ENCODE measurements around the gene C10orf67. TPM values are rescaled to one million over a fixed set of nuclear protein-coding genes. Genes with fewer than 3 reads are reported as not detected.

C10orf67 gene
- total RNA-seq, 2 experiments from 2014 or later: not detected

- Histone ChIP-seq H3K27ac (ENCODE audit: low read depth, low read length, poor library complexity, severe bottlenecking) (no peak overlapping the region), H3K36me3 (ENCODE audit: insufficient read depth, low read length) (no peaks in the 10 kb centered on the region), H3K4me2 (ENCODE audit: low read length) (no peak overlapping the region), H3K4me3 (ENCODE audit: low read depth, low read length, poor library complexity, severe bottlenecking) (no peak overlapping the region), H3K9me2 (ENCODE audit: insufficient read depth, low read length) (no peaks in the 10 kb centered on the region), H3K4me1 (ENCODE audit: insufficient read depth, low read length, poor library complexity, severe bottlenecking) (no peaks in the 10 kb centered on the region), H3K9me3 (ENCODE audit: low read length) (no peaks in the 10 kb centered on the region), H3K79me2 (ENCODE audit: insufficient read depth, low read depth, low read length) (no peaks in the 10 kb centered on the region), H4K20me1 (ENCODE audit: insufficient read depth, low read length) (no peaks in the 10 kb centered on the region), H2AFZ (ENCODE audit: low read length) (no peak overlapping the region)
- DNase-seq (ENCODE audit: low spot score): no peak
- intact Hi-C loops (cut with micrococcal nuclease; ENCODE audit: unreplicated experiment): no loop called here
- no TSS peak for BruUV-seq (replicated peaks)
- POLR2A ChIA-PET: interaction anchor here (0.6 to 0.8 kb wide), 3 partner anchors 41 to 652 kb away, joined by 3 to 4 read pairs (median 3); no protein-coding TSS in a partner anchor
- CTCF ChIA-PET (ENCODE audit: unreplicated experiment): no interaction called here
- no peak for TF ChIP-seq CTCF (conservative IDR thresholded peaks at IDR 0.05; ENCODE audit: low read length)
- TF ChIP-seq EZH2phosphoT487 (IDR thresholded peaks at IDR 0.05; ENCODE audit: borderline replicate concordance, low read depth, low read length): no peak
Observed at GRCh38 chr10:23291551-23292334, 52.9 kb downstream of the C10orf67 start.

DNA sequence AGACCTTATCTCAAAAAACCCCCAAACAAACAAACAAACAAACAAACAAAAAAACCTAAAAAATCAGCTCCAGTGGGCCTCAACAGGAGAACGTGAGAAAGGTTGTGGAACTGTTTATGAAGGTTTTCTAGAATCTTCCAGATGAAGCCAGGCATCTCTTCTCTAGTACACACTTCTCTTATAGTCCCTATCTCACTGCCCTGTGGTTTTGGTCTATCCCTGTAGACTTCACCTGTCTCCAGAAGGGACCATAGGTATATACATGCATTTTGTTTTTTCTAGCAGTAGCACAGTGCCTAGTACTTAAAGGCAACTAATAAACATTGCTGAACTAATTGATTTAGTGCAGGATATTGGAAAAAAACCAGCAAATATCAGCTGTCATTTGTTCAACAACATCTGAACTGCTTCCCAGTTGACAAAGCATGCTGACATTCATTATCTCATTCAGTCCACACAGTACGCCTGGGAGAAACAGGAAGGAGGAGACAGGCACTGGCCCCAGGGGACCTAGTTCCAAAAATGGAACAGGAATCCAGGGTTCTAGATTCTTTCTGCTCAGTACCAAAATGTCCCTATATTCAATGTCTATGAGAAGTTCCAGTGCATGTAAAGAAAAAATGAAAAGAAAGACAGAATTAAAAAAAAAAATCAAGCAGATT is 59.8 kb downstream of the C10orf67 start:
- TF ChIP-seq EZH2phosphoT487 (IDR thresholded peaks at IDR 0.05; ENCODE audit: borderline replicate concordance, low read depth, low read length): no peak
- no peak for TF ChIP-seq CTCF (conservative IDR thresholded peaks at IDR 0.05; ENCODE audit: low read length)
- no peak overlapping the region for H3K4me3 ChIP-seq (ENCODE audit: low read depth, low read length, poor library complexity, severe bottlenecking)
- no peaks in the 10 kb centered on the region for H3K79me2 ChIP-seq (ENCODE audit: insufficient read depth, low read depth, low read length)
- POLR2A ChIA-PET: no interaction called here
- no peak overlapping the region for H2AFZ ChIP-seq (ENCODE audit: low read length)
- H3K27ac ChIP-seq (ENCODE audit: low read depth, low read length, poor library complexity, severe bottlenecking): no peak overlapping the region
- intact Hi-C loops (cut with micrococcal nuclease; ENCODE audit: unreplicated experiment): no loop called here
- H3K4me1 ChIP-seq (ENCODE audit: insufficient read depth, low read length, poor library complexity, severe bottlenecking): no peaks in the 10 kb centered on the region
- BruUV-seq (replicated peaks): no TSS peak
- no peaks in the 10 kb centered on the region for H3K36me3 ChIP-seq (ENCODE audit: insufficient read depth, low read length)
- CTCF ChIA-PET (ENCODE audit: unreplicated experiment): no interaction called here
- no peak for DNase-seq (ENCODE audit: low spot score)
- H3K4me2 ChIP-seq (ENCODE audit: low read length): no peak overlapping the region
- H4K20me1 ChIP-seq (ENCODE audit: insufficient read depth, low read length): no peaks in the 10 kb centered on the region
- H3K9me2 ChIP-seq (ENCODE audit: insufficient read depth, low read length): no peaks in the 10 kb centered on the region
- H3K9me3 ChIP-seq (ENCODE audit: low read length): no peaks in the 10 kb centered on the region

DNA sequence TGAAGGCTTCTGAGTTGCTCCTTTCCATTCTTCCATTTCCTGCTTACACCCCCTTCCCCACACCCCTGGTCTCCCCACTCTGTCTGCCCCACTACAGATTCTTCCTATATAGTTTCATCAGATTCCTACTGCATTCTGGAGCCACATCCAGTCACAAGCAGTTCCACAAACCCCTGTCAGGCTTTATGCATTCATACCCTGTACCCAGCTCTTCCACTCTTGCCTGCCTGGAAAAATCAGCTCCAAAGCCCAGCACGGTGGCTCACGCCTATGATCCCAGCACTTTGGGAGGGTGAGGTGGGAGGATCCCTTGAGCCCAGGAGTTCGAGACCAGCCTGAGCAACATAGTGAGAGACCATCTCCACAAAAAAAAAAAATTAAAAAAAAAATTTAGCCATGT is 60.4 kb downstream of the C10orf67 start:
- ChIA-PET POLR2A (interaction anchor here (0.7 kb wide), 2 partner anchors 158 to 660 kb away, joined by 4 to 5 read pairs; no protein-coding TSS in a partner anchor), CTCF (ENCODE audit: unreplicated experiment) (no interaction called here)
- no peaks in the 10 kb centered on the region for H4K20me1 ChIP-seq (ENCODE audit: insufficient read depth, low read length)
- H3K4me3 ChIP-seq (ENCODE audit: low read depth, low read length, poor library complexity, severe bottlenecking): no peak overlapping the region
- no peaks in the 10 kb centered on the region for H3K9me2 ChIP-seq (ENCODE audit: insufficient read depth, low read length)
- no peaks in the 10 kb centered on the region for H3K79me2 ChIP-seq (ENCODE audit: insufficient read depth, low read depth, low read length)
- no peak overlapping the region for H2AFZ ChIP-seq (ENCODE audit: low read length)
- no peak overlapping the region for H3K27ac ChIP-seq (ENCODE audit: low read depth, low read length, poor library complexity, severe bottlenecking)
- no peak for DNase-seq (ENCODE audit: low spot score)
- no peak overlapping the region for H3K4me2 ChIP-seq (ENCODE audit: low read length)
- TF ChIP-seq EZH2phosphoT487 (IDR thresholded peaks at IDR 0.05; ENCODE audit: borderline replicate concordance, low read depth, low read length): no peak
- TF ChIP-seq CTCF (conservative IDR thresholded peaks at IDR 0.05; ENCODE audit: low read length): no peak
- no peaks in the 10 kb centered on the region for H3K36me3 ChIP-seq (ENCODE audit: insufficient read depth, low read length)
- no peaks in the 10 kb centered on the region for H3K9me3 ChIP-seq (ENCODE audit: low read length)
- no TSS peak for BruUV-seq (replicated peaks)
- no peaks in the 10 kb centered on the region for H3K4me1 ChIP-seq (ENCODE audit: insufficient read depth, low read length, poor library complexity, severe bottlenecking)
- intact Hi-C loops (cut with micrococcal nuclease; ENCODE audit: unreplicated experiment): no loop called here

Measured in OCI-LY7 (cell line).